Muscle layer of colon (tissue), 2 donors: ENCODE data around the gene PADI1.

Experiments
- H3K27ac ChIP-seq: one replicate; pipeline ENCODE4 v1.7.0; 2013; ENCODE audit warnings: low read depth, mild to moderate bottlenecking, low read length, moderate library complexity
- H3K27me3 ChIP-seq, 2 donors: one replicate each; pipeline ENCODE4 v1.7.0; 2013; ENCODE audit warnings: low read length in 2 of 2, mild to moderate bottlenecking in 2 of 2; ENCODE audit not compliant: insufficient read depth in 2 of 2, control insufficient read depth in 1 of 2
- H3K36me3 ChIP-seq: one replicate; pipeline ENCODE4 v1.7.0; 2013; ENCODE audit warnings: mild to moderate bottlenecking, low read length; ENCODE audit not compliant: insufficient read depth
- H3K4me1 ChIP-seq: one replicate; pipeline ENCODE4 v1.7.0; 2013; ENCODE audit warnings: mild to moderate bottlenecking, low read length; ENCODE audit not compliant: insufficient read depth
- H3K4me3 ChIP-seq, 2 donors: one replicate each; pipeline ENCODE4 v1.7.0; 2013; ENCODE audit warnings: low read length in 2 of 2, low read depth in 1 of 2, mild to moderate bottlenecking in 1 of 2, moderate library complexity in 1 of 2
- H3K9ac ChIP-seq: one replicate; pipeline ENCODE4 v1.7.0; 2013; ENCODE audit warnings: low read length
- H3K9me3 ChIP-seq: one replicate; pipeline ENCODE4 v1.7.0; 2013; ENCODE audit warnings: mild to moderate bottlenecking, low read length
- donor health status: abdominal sarcoma.
- donor health status: Adenocarcinoma of cecum.

The PADI1 gene

DNA sequence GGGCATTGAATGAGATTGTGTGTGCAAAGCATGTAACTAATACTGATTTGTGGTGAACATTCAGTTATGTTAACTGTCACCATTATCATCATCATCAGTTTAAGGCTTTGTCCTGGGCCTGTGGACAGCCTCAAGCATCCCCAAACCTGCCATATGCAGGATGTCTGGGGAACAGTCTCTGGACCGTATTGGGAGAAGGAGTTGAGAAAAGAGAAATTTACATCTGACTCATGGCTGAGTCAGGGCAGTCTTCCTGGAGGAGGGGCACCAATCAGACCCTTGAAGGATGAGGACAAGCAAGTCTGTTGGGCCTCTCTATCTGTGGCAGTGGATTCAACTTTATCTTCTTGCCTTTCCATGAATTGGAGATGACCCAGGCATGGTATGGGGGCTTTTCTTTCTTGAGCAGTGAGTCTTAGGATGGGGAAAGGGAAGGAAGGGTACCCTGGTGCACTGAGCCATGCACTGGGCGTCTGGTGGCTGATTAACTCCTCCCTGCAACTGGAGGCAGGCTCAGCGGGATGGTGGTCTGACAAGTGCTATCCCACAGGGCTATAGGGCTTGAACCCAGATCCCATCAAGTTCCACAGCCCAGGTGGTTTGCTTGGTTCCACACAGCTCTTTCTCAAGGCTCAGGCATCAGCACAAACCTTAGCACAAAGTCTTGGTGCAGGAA lies 46.9 kb downstream of the PADI1 start:
- no peaks in the 10 kb centered on the region for H3K4me1 ChIP-seq
- peaks cover 0 to 10% of the 10 kb centered on the region in 2 donors for H3K27me3 ChIP-seq
- H3K27ac ChIP-seq, result no peak overlapping the region
- H3K4me3 ChIP-seq, result no peak overlapping the region
- no peaks in the 10 kb centered on the region for H3K36me3 ChIP-seq
- no peak overlapping the region for H3K9ac ChIP-seq
- H3K9me3 ChIP-seq, result no peaks in the 10 kb centered on the region

DNA sequence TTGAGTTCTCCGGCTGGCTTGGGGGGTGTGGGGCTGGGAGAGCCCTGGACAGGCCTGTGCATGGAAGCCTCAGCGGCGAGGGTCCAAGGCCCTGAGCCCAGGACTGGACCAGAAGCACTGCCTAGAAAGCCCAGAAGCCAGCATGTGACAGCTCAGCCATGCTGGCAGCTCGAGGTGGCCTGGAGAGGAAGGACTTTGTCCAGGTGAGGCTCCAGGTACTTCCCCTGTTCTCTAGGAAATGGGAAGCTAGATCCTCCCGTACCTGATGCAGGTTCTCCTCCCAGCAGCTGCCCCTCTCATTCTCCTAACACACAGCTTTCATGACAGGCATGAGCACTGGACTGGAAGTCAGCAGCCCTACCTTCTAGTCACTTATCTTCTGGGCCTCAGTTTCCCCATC lies 50.4 kb downstream of the PADI1 start:
- Histone ChIP-seq H3K4me1 (no peaks in the 10 kb centered on the region), H3K9me3 (no peaks in the 10 kb centered on the region), H3K27me3 (peaks cover 0 to 10% of the 10 kb centered on the region in 2 donors), H3K27ac (no peak overlapping the region), H3K36me3 (no peaks in the 10 kb centered on the region), H3K9ac (no peak overlapping the region), H3K4me3 (no peak overlapping the region)

DNA sequence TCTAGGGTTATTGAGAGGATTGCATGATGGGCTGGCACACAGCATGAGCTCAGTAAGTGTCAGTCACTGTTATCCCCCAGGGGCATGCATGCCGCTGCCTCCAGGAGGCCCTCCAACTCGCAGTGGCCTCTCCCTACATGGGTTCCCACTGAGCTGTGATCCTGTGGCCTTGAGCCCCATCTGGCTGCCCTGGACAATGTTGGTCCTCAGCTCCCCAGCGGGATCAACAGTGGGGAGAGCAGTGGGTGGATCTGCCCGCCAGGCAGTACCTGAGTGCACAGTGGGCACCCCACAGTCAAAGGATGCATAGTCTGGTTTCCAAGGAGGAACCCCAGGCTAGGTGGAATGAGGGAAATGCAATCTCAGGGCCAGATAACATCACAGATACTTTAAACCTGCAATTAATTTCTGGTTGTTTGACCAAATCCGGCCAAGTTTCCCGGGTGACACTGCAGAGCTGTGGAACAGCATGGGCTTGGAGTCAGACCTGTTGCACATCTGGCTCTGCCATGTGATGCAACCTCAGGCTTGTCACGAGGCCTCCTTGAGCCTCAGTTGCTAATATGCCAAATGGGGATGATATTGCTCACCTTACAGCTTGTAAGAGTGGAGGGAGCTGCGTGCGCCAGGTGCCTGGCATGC lies 53.3 kb downstream of the PADI1 start:
- H3K27me3 ChIP-seq, result peaks cover 0 to 6% of the 10 kb centered on the region in 2 donors
- no peak overlapping the region for H3K4me3 ChIP-seq
- H3K9me3 ChIP-seq, result no peaks in the 10 kb centered on the region
- H3K9ac ChIP-seq, result no peak overlapping the region
- H3K4me1 ChIP-seq, result no peaks in the 10 kb centered on the region
- no peaks in the 10 kb centered on the region for H3K36me3 ChIP-seq
- H3K27ac ChIP-seq, result no peak overlapping the region

DNA sequence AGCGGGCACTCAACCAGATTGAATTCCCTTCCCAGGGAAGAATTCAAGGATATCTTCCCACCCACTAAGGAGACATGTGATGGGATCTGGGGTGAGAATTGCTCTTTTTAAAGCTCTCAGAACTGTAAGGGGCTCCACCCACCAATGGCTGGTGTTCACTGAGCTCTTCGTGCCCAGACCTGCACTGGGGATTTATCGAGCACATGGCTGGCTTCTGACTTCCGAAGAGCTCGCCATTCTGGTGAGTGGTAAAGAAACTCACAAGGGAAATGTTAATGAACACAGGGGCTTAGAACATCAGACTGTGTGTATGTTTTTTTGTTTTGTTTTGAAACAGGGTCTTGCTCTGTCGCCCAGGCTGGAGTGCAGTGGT lies 53.8 kb downstream of the PADI1 start:
- H3K27ac ChIP-seq, result no peak overlapping the region
- H3K4me3 ChIP-seq, result no peak overlapping the region
- H3K27me3 ChIP-seq, result peaks cover 0 to 6% of the 10 kb centered on the region in 2 donors
- H3K9ac ChIP-seq, result no peak overlapping the region
- no peaks in the 10 kb centered on the region for H3K36me3 ChIP-seq
- H3K9me3 ChIP-seq, result no peaks in the 10 kb centered on the region
- no peaks in the 10 kb centered on the region for H3K4me1 ChIP-seq

DNA sequence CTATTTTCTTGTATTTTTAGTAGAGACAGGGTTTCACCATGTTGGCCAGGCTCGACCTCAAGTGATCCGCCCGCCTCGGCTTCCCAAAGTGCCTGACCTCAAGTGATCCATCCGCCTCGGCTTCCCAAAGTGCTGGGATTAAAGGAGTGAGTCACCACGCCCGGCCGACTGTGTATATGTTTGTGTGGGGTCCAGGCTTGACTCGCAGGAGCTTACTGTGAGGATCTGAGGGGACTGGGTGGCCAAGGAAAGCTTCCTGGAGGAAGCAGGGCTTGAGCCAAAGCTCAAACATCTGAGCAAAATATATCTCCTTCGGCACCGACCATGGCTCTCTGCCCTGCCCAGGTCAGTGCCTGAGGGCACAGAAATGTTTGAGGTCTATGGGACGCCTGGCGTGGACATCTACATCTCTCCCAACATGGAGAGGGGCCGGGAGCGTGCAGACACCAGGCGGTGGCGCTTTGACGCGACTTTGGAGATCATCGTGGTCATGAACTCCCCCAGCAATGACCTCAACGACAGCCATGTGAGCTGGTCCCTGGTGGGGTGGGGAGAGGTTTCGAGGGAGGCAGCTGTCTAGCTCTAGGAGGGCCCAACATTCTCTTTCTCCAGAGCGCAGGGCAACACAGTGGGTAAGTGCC lies 54.4 kb downstream of the PADI1 start:
- Histone ChIP-seq H3K9ac (no peak overlapping the region), H3K27me3 (peaks cover 0 to 6% of the 10 kb centered on the region in 2 donors), H3K4me3 (no peak overlapping the region), H3K36me3 (no peaks in the 10 kb centered on the region), H3K27ac (no peak overlapping the region), H3K4me1 (no peaks in the 10 kb centered on the region), H3K9me3 (no peaks in the 10 kb centered on the region)

DNA sequence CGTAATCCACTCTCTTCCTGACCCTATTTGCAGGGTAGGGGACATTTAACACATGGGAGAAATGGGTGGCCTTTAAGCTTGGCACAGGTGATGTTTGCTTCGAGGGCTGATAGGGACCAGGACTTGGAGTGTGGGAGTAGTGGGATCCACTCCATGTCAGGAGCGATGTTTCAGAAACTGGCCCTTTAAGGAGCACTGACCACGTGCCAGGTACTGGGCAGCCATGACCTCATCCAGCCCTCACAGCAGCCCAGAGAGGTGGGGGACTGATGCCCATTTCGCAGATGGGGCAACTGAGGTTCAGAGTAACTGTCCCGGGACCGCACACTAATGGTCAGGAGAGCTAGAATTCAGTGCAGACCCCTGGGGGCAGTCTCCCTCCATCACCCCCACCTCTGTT lies 55.3 kb downstream of the PADI1 start:
- Histone ChIP-seq H3K9me3 (no peaks in the 10 kb centered on the region), H3K9ac (no peak overlapping the region), H3K4me3 (no peak overlapping the region), H3K4me1 (no peaks in the 10 kb centered on the region), H3K27ac (no peak overlapping the region), H3K36me3 (no peaks in the 10 kb centered on the region), H3K27me3 (peaks cover 0 to 6% of the 10 kb centered on the region in 2 donors)

DNA sequence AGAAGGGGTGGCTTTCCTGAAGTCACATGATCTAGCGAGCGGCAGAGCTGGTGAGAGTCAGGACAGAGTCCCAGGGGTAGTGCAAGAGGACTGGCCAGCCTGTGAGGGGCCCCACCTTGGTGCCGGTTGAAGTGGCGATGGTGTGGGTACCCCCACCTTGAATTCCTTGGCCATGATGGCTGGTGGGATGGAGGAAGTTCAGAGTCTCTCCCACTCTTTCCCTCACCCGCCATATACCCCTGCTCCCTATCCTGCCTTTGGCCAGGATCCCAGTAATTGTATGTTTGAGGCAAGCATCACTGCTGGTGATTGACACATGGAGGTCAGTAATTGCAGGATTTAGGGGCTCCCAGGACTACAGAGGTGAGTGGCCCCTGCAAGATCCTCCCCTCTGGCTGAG lies 55.8 kb downstream of the PADI1 start:
- no peak overlapping the region for H3K27ac ChIP-seq
- no peaks in the 10 kb centered on the region for H3K4me1 ChIP-seq
- H3K9me3 ChIP-seq, result no peaks in the 10 kb centered on the region
- H3K27me3 ChIP-seq, result peaks cover 0 to 6% of the 10 kb centered on the region in 2 donors
- H3K4me3 ChIP-seq, result no peak overlapping the region
- no peak overlapping the region for H3K9ac ChIP-seq
- no peaks in the 10 kb centered on the region for H3K36me3 ChIP-seq

DNA sequence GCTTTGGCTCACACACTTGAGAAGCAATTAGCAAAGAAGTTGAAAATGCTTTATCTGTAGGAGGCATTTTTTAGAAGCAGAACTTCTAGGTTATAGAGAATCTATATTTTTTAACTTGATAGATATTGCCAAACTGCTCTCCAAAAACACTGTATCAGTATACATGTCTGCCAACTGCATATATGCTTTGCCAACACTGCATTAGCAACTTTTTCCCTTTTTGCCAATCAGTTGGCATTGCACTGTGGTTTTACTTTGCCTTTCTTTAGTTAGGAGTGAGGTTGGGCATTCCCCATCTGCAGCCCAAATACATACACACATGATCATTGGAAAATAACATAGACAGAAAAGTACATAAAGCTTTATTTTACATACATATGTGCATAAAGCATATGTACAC lies 59.0 kb downstream of the PADI1 start:
- no peaks in the 10 kb centered on the region for H3K36me3 ChIP-seq
- H3K4me1 ChIP-seq, result no peaks in the 10 kb centered on the region
- no peak overlapping the region for H3K9ac ChIP-seq
- H3K4me3 ChIP-seq, result no peak overlapping the region
- H3K27ac ChIP-seq, result no peak overlapping the region
- H3K9me3 ChIP-seq, result no peaks in the 10 kb centered on the region
- no peaks in the 10 kb centered on the region for H3K27me3 ChIP-seq

DNA sequence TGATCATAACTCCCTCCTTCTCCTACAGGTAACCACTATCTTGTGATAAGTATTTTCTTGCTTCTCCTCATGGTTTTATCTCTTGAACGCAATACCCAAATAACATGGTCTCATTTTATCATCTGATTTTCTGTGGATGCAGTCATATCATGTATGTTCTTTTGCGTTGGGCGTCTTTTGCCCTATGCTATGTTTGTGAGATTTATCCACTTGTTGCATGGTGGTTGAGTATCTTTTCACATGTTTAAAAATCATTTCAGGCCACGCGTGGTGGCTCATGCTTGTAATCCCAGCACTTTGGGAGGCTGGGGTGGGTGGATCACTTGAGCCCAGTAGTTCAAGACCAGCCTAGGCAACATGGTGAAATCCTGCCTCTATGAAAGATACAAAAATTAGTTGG lies 59.5 kb downstream of the PADI1 start:
- H3K36me3 ChIP-seq, result no peaks in the 10 kb centered on the region
- no peaks in the 10 kb centered on the region for H3K27me3 ChIP-seq
- H3K4me3 ChIP-seq, result no peak overlapping the region
- H3K9me3 ChIP-seq, result no peaks in the 10 kb centered on the region
- H3K9ac ChIP-seq, result no peak overlapping the region
- no peak overlapping the region for H3K27ac ChIP-seq
- H3K4me1 ChIP-seq, result no peaks in the 10 kb centered on the region

DNA sequence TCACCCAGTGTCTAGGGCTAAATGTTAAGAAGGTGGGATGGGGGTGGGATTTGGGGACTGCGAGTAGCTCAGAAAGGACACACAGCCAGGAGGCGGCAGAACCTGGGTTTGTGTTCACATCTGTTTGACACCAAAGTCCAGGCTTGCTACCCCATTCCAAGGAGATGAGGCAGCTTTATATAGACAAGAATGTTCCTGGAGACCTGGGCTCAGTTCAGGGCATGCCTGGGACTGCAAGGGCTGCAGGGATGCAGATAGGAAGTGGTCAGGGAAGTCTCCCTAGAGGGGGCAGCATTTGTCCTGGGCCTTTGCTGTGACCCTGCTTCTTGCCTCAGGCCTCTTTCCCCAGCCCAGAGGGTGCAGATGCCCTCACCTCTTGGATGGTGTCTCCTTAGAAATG lies 60.2 kb downstream of the PADI1 start:
- no peaks in the 10 kb centered on the region for H3K27me3 ChIP-seq
- no peaks in the 10 kb centered on the region for H3K36me3 ChIP-seq
- no peak overlapping the region for H3K4me3 ChIP-seq
- H3K9me3 ChIP-seq, result no peaks in the 10 kb centered on the region
- no peak overlapping the region for H3K27ac ChIP-seq
- H3K9ac ChIP-seq, result no peak overlapping the region
- no peaks in the 10 kb centered on the region for H3K4me1 ChIP-seq

DNA sequence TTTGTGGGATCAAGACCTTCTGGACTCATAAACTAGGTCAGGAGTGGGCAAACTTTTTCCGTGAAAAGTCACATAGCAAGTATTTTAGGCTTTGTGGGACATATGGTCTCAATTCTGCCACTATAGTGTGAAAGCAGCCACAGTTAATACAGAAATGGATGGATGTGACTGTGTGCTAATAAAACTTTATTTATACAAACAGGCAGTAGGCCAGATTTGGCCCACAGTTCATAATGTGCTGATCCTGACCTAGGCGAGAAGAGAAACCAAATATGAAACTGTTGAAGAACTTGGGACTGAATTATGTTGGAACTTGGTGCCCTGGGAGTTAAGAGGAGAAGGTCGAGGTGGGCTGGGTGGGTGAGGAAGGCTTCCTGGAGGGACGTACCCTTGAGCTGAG lies 61.0 kb downstream of the PADI1 start:
- Histone ChIP-seq H3K27ac (no peak overlapping the region), H3K4me1 (no peaks in the 10 kb centered on the region), H3K9ac (no peak overlapping the region), H3K27me3 (no peaks in the 10 kb centered on the region), H3K4me3 (no peak overlapping the region), H3K9me3 (no peaks in the 10 kb centered on the region), H3K36me3 (no peaks in the 10 kb centered on the region)
